Left ventricle myocardium inferior (tissue), 1 donor: Measurements from ENCODE around the gene TSPAN4. TPM values are rescaled to one million over a fixed set of nuclear protein-coding genes. Genes with fewer than 3 reads are reported as not detected.

Experiments used
- DNase-seq: peaks from one replicate; pipeline ENCODE4 v3.0.0-alpha.2; 2020
- H3K27ac ChIP-seq: fragments of 200-600 bp; replicated peaks from 2 replicates; pipeline ENCODE4 v1.8.0; 2021
- H3K27me3 ChIP-seq: fragments of 200-600 bp; 2 replicates; pipeline ENCODE4 v1.8.0; 2021; ENCODE audit warnings: low read depth
- H3K36me3 ChIP-seq: fragments of 200-600 bp; 2 replicates; pipeline ENCODE4 v1.8.0; 2021
- H3K4me1 ChIP-seq: fragments of 200-600 bp; 2 replicates; pipeline ENCODE4 v1.8.0; 2021
- H3K4me3 ChIP-seq: fragments of 200-600 bp; 2 replicates; pipeline ENCODE4 v1.8.0; 2021; ENCODE audit warnings: mild to moderate bottlenecking, moderate library complexity
- H3K9me3 ChIP-seq: fragments of 200-600 bp; replicated peaks from 2 replicates; pipeline ENCODE4 v1.8.0; 2021
- intact Hi-C: fragments of 100-400 bp; cut with micrococcal nuclease; formaldehyde crosslinking; loops from one replicate; pipeline ENCODE4 v1.11.0; 2022
- total RNA-seq: library from RNA; stranded (reverse); fragmentation: NEBNext Ultra II Directional; extraction: Animal tissue kit (Norgen Biotek cat#: 25700); gene quantifications from one replicate; pipeline ENCODE4 v1.2.1, GENCODE V29; 2021
- TF ChIP-seq, protein P1 (sequence below): fragments of 200-600 bp; IDR thresholded peaks from 2 replicates; pipeline ENCODE4 v1.8.0; 2021; ENCODE audit warnings: antibody characterized with exemption, mild to moderate bottlenecking, borderline replicate concordance
- donor health status: DM: no; HTN: yes; CAD: no; lungs with severe emphysema.

Gene TSPAN4
- total RNA-seq, 1 donor from 2014 or later, result 33.0 TPM

DNA sequence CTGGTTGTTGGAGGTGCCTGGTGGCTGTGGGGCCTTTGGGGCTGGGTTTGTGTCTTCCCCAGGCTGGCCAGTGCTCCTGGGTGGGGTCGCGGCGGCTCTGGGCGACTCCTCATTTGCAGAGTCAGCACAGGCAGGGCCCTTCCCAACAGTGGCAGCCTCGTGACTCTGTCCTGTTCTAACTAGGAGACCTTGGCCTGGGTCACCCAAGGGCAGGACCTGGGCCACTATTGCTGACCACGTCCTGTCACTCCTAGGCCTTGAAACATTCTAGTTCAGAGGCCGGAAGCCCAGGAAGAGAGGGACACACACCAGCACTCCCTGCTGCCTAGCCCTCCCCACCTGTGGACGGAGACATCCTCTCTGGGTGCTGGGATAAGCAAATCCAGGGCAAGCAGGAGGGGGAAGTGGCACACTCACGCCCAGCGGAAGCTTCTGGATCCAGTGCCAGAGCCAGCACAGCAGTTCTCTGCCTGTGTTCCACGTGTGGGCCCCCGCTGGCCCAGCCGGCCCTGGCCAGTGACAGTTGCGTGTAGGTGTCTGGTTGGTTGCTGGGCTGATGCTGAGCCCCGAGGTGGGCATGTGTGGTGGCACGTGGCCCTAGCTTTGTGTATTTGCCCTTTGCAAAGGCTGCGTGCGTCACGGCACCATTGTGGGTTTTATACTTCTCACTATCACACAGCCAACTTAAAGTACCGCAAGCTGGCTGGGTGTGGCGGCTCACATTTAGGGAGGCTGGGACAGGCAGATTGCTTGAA, 72.3 kb downstream of the TSPAN4 start:
- peak; percentile 63 for DNase-seq
- Histone ChIP-seq H3K9me3 (no peaks in the 10 kb centered on the region), H3K27ac (peak overlapping the region; percentile 48), H3K4me1 (peaks cover 20% of the 10 kb centered on the region), H3K4me3 (no peak overlapping the region), H3K36me3 (no peaks in the 10 kb centered on the region), H3K27me3 (no peaks in the 10 kb centered on the region)
- TF ChIP-seq, protein P1, sequence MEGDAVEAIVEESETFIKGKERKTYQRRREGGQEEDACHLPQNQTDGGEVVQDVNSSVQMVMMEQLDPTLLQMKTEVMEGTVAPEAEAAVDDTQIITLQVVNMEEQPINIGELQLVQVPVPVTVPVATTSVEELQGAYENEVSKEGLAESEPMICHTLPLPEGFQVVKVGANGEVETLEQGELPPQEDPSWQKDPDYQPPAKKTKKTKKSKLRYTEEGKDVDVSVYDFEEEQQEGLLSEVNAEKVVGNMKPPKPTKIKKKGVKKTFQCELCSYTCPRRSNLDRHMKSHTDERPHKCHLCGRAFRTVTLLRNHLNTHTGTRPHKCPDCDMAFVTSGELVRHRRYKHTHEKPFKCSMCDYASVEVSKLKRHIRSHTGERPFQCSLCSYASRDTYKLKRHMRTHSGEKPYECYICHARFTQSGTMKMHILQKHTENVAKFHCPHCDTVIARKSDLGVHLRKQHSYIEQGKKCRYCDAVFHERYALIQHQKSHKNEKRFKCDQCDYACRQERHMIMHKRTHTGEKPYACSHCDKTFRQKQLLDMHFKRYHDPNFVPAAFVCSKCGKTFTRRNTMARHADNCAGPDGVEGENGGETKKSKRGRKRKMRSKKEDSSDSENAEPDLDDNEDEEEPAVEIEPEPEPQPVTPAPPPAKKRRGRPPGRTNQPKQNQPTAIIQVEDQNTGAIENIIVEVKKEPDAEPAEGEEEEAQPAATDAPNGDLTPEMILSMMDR, result no peak
- intact Hi-C loops, result no loop called here

Other genes starting within 250 kb of the TSPAN4 start
- 10.3 TPM for gene IRF7, start 226.9 kb upstream of the TSPAN4 start, total RNA-seq
- not detected for gene CDHR5, start 217.9 kb upstream of the TSPAN4 start, total RNA-seq
- not detected for gene SCT, start 215.7 kb upstream of the TSPAN4 start, total RNA-seq
- gene DRD4, start 205.6 kb upstream of the TSPAN4 start, total RNA-seq, result 0.22 TPM
- 18.1 TPM for gene DEAF1, start 147.6 kb upstream of the TSPAN4 start, total RNA-seq
- gene TMEM80, start 147.0 kb upstream of the TSPAN4 start, total RNA-seq, result 10.3 TPM
- gene EPS8L2, start 136.6 kb upstream of the TSPAN4 start, total RNA-seq, result 2.2 TPM
- gene TALDO1, start 95.4 kb upstream of the TSPAN4 start, total RNA-seq, result 101 TPM
- gene GATD1, start 65.4 kb upstream of the TSPAN4 start, total RNA-seq, result 26.2 TPM
- gene CEND1, start 52.8 kb upstream of the TSPAN4 start, total RNA-seq, result not detected
- 3.9 TPM for gene SLC25A22, start 44.6 kb upstream of the TSPAN4 start, total RNA-seq
- 7.1 TPM for gene PIDD1, start 37.6 kb upstream of the TSPAN4 start, total RNA-seq
- 871 TPM for gene RPLP2, start 32.9 kb upstream of the TSPAN4 start, total RNA-seq
- 300 TPM for gene PNPLA2, start 23.9 kb upstream of the TSPAN4 start, total RNA-seq
- gene CRACR2B, start 14.9 kb upstream of the TSPAN4 start, total RNA-seq, result 23.2 TPM
- 408 TPM for gene CD151, start 9.9 kb upstream of the TSPAN4 start, total RNA-seq
- gene POLR2L, start 323 bp upstream of the TSPAN4 start, total RNA-seq, result 226 TPM
- 54.2 TPM for gene CHID1, start 68.0 kb downstream of the TSPAN4 start, total RNA-seq
- 41.4 TPM for gene AP2A2, start 83.0 kb downstream of the TSPAN4 start, total RNA-seq
- not detected for gene MUC6, start 193.9 kb downstream of the TSPAN4 start, total RNA-seq
- gene MUC2, start 232.0 kb downstream of the TSPAN4 start, total RNA-seq, result 0.03 TPM